Epithelial cell of esophagus (primary cell): ENCODE data around the gene NTF3.

ENCODE experiments used
- DNase-seq: peaks from one replicate; pipeline ENCODE4 v3.0.0; 2010; ENCODE audit warnings: low read depth
- H3K4me3 ChIP-seq: 2 replicates; pipeline ENCODE4 v1.5.1; 2011; ENCODE audit warnings: mild to moderate bottlenecking, low read length, control low read depth
- CTCF ChIP-seq: IDR thresholded peaks from 2 replicates; pipeline ENCODE4 v1.5.1; 2011; ENCODE audit warnings: low read depth, mild to moderate bottlenecking, low read length, control low read depth, inconsistent platforms; ENCODE audit not compliant: insufficient read depth; ENCODE audit errors: missing control alignments

NTF3 gene

DNA sequence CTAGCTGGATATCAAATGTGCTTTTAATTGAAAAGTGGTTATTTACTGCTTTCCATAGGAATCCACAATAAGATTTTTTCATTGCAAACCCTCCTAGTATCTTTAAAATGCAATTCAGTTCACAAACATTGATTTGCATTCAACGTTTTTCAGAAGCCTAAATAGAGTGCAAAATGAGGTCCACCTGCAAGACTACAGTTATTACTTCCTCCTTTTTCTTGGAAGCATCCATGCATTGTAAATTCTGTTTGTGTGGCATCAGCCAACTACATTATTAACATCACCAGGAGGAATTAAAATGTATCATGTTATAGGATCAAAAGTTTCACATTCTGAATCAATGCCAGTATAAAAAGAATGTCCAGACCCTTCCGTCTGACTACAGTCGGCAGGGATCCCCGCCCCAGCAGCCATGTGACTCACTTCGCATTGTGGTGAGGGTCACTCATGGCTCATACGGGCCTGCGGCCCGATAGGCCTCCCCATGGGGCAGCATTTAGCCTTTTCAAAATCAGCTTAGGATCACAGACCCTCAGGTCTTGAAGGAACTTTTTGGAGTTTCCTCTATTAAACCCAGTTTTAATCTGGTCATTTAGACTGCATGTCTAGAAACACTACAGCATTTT lies 46.3 kb downstream of the NTF3 start:
- no peak overlapping the region for H3K4me3 ChIP-seq
- DNase-seq: no peak
- no peak for TF ChIP-seq CTCF

GRCh38 chr12:5479761-5480160 lies 47.9 kb downstream of the NTF3 start:
- no peak for TF ChIP-seq CTCF
- H3K4me3 ChIP-seq: no peak overlapping the region
- DNase-seq: no peak

DNA sequence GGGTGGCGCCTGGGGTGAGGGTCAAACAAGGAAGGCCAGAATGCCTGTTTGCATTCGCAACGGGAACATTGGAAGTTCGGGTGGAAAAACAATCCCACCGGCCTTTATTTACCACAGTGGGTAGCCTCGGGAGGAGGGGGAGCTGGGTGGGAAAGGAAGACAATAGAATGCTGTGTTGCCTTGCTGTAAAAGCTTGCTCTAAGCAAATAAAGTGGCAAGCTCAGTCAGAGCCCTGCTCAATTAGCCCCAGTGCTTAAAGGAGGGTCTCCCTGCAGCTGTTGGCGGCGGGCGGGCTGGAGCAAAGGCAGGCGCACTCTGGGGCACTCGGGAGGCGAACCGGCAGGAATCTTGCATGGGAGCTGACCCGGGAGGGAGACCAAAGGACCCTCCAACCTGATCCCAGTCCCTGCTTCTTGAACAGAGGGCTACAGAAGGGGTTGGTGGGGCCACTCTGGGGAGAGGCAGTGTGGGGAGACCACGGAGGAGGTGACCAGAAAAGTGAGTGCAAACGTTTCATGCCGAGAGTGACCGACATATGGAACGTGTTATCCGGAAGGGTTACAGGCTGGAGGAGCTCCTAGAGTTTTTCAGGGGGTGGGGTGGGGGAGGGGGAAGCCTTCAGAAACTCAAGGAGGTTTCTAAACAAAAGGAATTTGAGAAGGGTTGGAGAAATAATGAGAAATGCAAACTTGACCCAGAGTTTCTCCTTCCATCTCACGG lies 48.5 kb downstream of the NTF3 start:
- DNase-seq: no peak
- no peak for TF ChIP-seq CTCF
- no peak overlapping the region for H3K4me3 ChIP-seq

DNA sequence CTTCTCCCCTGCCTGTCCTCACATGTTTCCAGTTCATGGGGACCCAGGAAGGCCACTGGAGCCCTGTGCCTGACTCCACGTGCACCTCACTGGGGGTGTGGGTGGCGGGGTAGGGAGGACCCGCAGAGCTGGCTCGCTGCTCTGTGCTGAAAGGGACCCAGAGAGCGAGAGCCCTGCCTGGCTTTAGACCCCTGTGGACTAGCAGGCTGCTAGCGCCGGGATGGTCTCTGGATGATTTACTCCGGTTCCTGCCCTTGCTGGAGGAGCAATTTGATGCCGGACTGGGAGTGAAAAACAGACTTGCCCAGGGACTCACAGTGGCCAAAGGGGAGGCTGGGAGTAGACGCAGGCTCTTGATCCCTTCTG lies 49.0 kb downstream of the NTF3 start:
- no peak overlapping the region for H3K4me3 ChIP-seq
- no peak for TF ChIP-seq CTCF
- DNase-seq: no peak

- TF ChIP-seq CTCF: no peak
- no peak for DNase-seq
- no peak overlapping the region for H3K4me3 ChIP-seq
Observed at GRCh38 chr12:5481645-5482044, 49.7 kb downstream of the NTF3 start.

DNA sequence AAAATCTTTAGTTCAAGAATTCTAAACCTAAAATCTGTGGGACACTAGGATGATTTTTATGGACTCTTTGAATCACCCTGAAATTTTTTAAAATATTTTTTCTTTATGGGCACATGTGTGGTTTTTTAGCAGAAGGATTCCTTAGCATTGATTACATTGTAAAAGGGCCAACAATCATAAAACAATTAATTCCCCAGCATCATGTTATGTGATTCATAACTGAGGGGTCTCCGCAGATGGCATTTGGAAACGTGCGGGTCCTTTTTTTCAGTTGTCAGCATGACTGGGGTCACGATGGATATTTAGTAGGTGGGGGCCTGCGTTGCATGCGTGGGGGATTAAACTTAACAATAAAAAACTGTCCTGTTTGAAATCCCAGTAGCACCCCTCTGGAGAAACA lies 52.5 kb downstream of the NTF3 start:
- H3K4me3 ChIP-seq: no peak overlapping the region
- no peak for DNase-seq
- TF ChIP-seq CTCF: no peak

DNA sequence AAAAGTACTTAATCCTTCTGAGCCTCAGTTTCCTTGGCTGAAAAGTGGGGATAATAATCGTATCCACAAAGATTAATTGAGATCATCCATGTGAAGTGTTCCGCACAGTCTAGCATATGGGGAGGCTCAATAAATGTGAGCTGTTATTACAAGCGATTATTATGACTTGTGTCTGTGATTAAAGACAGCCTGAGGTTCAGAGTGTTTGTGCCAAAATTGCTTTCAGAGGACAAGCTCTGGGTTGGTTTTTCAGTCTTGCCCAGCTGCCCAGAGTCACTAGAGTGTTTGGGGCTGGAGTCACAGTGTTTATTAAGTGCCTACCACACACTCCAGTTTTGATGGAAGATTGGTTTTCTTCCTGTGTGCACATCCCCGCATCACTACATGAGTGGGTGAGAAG lies 53.5 kb downstream of the NTF3 start:
- H3K4me3 ChIP-seq: no peak overlapping the region
- no peak for TF ChIP-seq CTCF
- no peak for DNase-seq
